GM18861 (cell line): ENCODE measurements around the gene NSUN7.
"Not testable (repeated sequence)": the region's sequence is repeated elsewhere in the genome, so short reads cannot be mapped to it uniquely, and the experiment has no call there.

ENCODE experiments used
- ATAC-seq: cut with Tn5 transposase; IDR thresholded peaks from one replicate; pipeline ENCODE4 v1.9.1; 2021; ENCODE audit not compliant: unreplicated experiment

Gene NSUN7

DNA sequence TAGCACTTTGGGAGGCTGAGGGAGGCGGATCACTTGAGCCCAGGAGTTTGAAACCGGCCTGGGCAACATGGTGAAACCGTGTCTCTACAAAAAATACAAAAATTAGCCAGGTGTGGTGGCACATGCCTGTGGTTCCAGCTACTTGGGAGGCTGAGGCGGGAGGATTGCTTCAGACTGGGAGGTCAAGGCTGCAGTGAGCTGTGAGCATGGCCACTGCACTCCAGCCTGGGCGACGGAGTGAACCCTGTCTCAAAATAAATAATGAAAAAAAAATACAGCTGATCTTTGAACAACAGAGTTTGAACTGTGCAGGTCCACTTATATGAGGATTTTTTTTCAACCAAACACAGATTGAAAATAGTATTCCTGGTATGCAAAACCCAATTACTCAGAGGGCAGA, 67.4 kb downstream of the NSUN7 start:
- ATAC-seq = not testable (repeated sequence)

DNA sequence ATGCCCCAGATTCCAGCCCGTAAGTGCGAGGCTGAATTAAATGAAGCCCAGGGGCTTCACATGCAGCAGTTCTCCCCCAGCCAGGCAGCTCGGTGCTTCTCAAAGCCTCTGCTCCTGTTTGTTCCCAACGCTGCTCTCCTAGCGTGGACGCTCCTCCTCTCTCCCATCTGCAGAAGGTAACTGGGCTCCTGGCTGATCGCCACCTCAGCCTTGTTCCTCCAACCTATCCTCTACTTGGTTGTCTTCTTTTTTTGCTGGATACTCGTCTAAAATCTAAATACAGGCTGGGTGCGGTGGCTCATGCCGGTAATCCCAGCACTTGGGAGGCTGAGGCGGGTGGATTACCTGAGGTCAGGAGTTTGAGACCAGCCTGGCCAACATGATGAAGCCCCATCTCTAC, 70.3 kb downstream of the NSUN7 start:
- no peak for ATAC-seq

DNA sequence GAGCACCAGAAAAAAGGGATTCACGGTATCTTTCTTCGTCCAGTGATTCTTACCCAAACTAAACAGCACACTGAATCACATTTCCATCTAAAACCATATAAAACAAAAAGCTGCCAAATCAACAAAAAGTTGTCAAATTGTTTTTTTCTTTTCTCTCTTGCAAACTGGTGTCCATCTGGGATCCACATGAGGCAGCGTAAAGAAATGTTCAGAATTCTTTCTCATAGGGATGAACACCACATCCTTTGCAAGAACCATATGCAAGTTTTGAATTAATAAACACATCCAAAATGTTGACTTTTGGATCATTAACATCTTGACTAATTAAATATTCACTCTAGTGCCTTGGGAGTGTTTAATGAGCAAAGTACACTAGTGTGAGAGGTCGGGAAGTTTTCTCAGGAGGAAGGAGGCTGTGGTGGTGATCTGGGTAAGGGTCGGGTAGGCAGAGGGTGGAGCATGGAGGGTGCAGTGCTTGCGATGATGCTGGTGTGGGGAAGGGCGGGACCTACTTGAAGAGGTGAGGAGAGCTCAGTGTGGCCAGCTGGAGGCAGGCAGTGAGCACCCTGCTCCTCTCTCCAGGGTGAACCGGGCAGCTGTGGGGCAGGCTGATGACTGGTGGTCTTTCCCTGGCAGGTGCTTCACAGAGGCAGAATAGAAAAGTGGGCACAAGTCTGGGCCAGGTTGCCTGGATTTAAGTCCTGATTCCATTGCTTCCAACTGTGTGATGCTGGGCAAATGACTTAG, 72.8 kb downstream of the NSUN7 start:
- ATAC-seq = no peak

DNA sequence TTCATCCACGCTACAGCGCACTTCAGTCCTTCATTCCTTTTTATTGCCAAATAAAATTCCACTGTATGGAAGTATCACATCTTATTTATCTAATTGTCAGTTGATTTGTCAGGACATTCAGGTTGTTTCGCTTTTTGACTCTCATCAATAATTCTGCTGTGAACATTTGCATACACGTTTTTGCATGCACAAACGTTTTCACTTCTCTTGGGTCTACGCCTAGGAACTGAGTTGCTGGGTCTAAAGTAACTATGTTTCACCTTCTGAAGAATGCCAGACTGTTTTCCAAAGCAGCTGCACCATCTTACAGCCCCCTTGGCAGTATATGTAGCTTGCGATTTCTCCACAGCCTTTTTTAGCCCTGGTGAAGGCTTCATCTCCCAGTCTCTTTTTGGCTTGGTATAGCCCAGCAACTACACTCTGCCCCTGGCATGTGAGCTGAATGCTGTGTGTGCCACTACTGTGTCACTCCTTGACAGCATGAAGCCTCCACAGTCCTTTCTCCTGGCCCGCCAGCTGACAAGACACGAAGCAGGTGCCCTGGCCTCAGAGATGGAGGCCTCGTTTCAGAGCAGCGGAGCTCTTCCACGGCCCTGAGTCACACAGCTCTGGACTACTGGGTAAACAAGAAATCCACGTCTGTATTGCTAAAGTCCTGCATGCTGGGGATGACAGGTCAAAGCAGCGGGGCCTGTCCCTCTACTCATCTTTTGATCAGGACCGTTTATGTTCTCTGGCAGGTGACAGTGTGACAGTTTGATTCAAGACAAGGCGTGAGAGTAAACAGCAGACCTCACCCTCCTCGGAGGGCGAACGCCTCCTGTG, 75.5 kb downstream of the NSUN7 start:
- no peak for ATAC-seq

DNA sequence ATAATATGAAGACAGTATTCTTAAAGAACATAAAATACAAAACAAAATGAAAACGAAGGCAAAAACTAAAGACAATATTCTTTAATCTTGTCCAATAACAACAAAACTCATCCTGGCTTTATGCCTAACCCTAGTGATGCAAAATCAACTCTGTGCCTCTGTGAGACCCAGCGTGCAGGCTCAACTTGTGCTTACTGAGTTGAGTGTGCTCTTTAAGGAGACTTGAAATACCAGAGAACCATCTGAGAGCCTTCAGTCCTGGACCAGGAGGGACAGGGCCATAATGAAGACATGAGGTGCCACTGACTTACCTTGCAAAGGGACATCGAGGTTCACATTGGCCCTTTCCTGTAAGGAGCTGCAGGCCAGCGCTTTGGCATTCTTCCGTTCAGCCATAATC, 77.1 kb downstream of the NSUN7 start:
- ATAC-seq = no peak

DNA sequence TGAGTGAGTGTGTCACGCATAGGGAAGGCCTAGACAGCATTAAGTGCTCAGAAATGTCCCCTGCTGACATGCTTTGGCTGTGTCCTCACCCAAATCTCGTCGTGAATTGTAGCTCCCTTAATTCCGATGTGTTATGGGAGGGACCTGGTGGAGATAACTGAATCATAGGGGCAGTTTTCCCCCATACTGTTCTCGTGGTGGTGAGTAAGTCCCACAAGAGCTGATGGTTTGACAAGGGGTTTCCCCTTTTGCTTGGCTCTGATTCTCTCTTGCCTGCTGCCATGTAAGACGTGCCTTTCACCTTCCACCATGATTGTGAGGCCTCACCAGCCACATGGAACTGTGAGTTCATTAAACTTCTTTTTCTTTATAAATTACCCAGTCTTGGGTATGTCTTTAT, 78.0 kb downstream of the NSUN7 start:
- no peak for ATAC-seq

DNA sequence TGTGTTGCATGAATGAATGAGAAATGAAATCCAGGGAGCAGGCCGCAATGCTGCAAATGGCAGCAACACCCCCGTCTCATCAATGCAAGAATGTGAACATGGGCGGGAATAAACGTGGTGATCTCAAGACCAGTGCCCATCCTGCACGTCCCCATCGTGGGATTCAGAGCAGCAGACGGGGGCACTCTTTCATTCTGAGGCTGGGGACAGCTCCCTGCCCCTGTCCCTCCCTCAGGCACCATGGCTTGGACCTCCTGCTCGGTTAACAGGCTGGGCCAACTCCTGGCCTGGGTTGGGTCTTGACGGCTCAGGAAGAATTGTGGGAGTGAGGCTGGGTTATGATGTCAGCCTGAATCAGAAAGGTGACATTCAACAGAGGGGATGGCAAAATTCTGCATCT, 78.9 kb downstream of the NSUN7 start:
- no peak for ATAC-seq

DNA sequence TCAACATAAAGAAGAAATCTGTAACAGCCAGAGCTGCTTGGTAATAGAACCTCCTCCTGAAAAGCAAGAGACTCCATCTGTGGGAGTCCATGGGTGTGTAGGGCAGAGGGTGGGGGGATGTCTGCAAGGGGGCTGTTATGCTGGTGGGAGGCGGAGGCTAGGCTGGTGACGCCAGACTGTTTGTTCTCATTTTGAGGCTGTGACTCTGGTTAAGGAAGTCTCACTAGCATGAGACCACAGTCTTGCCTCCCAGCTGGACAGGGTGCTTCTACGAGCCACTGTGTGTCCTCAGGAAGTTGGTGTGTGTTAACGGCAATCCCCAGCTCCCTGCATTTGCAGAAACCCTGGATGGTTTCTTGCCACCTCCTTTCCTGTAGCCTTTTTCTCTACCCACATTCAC, 79.8 kb downstream of the NSUN7 start:
- ATAC-seq = no peak

DNA sequence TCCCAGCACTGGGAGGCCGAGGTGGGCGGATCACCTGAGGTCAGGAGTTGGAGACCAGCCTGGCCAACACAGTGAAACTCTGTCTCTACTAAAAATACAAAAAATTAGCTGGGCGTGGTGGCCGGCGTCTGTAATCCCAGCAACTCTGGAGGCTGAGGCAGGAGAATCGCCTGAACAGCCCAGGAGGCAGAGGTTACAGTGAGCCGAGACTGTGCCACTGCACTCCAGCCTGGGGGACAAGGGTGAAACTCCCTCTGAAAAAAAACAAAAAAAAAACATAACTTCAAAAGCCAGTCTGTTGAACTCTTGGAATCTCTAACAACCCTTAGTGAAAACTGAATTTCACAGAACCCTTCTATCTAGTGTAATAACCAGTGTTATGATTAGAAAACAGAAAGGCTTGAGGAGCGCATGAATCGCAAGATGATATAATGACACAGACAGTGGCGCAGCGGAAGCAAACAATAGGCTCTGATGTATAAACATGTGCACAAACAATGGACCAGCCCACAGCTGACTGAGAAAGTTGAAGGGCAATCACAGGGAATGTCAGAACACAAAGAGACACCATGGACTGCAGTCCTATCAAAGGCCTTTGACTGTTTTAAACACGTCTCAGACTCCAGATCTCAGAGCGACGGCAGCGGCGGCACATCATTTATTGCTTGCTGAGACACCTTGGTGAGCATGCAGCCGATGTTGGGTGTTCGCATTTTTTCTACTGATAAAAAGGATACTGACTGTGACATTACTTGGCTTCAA, 81.6 kb downstream of the NSUN7 start:
- no peak for ATAC-seq

DNA sequence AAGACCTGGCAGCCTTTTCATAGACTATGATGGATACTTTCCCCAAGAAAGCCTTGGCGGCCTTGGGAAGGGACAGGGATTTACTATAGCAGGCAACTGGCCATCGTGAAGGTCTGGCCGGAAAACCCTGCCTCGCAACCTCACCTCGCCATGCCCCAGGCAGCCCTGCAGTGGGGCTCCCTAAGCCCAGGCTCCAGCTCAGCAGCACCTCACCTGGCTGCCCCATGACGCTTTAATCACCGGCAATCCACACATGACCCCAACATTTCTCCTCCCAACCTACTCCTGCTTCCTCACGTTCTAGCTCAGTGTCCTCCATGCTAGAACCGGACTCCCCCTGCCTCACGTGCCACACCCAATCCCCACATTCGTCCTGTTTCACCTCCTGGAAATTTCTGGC, 82.4 kb downstream of the NSUN7 start:
- no peak for ATAC-seq

DNA sequence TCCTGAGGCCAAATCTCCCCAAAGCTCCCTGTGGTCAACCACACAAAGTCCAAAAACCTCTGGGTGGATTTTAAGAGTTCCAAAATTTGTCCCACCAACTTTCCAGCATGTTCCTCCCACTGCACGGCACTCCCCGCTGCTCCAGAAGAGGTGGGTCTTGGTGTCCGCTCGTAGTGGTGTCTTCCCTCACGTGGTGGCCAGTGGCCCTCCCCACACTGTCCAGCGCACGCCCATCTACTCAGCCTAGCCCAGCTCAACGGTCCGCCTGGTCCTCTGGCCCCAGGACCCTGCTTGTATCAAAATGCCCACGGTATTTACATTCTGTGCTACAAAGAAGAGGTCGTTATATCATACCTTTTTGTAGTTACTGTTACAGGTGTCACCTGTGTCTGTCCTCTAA, 83.5 kb downstream of the NSUN7 start:
- ATAC-seq = no peak

DNA sequence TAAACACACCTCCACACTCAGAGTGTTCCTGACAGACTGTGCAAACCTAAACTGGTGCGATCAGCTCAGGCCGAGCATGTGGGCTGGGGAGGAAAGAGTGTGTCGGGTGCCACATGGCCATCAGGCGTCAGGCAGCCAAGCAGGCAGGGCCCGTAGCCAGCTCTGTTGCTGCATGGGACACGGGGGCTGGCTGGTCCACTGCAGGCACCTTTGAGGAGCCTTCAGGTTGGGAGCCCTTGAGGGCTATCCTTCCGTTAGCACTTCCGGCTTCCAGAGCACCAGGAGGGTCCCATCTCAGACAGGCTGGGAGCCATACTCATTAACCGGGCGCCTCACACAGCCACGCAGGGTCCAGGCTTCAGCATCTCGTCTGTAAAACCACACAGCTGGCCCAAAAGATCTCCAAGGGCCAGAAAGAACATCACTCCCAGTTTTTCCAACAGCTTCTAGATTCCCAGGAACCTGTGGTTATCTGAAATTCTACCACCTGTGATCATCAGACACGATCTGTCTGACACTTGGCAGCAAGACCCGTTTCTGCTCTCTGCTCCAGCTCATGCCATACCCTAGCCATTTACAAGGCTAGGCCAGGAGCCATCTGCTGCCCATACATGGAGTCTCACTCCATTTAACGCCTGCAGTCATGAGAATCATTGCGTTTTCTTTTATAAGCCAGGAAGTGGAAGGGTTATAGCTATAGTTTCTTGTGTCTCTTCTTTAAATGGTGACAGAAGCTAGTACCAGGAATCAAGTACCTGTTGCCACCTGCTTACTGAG, 87.5 kb downstream of the NSUN7 start:
- ATAC-seq = no peak

DNA sequence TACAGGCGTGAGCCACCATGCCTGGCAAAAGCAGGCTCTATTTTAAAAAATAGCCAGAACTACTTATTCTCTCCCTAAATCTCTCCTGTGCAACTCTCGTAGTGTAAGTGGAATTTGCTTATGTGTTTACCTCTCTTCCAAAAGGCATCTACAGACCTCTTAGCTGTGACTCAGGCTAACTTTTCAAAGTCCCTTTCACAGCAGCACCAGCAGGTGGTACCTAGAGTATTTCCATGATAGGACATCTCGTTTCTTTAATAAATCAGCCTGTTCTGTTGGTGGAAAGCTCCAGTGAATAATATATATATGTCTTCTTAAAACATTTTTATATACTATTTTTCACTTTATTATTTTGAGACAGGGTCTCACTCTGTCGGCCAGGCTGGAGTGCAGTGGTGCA, 89.0 kb downstream of the NSUN7 start:
- no peak for ATAC-seq

DNA sequence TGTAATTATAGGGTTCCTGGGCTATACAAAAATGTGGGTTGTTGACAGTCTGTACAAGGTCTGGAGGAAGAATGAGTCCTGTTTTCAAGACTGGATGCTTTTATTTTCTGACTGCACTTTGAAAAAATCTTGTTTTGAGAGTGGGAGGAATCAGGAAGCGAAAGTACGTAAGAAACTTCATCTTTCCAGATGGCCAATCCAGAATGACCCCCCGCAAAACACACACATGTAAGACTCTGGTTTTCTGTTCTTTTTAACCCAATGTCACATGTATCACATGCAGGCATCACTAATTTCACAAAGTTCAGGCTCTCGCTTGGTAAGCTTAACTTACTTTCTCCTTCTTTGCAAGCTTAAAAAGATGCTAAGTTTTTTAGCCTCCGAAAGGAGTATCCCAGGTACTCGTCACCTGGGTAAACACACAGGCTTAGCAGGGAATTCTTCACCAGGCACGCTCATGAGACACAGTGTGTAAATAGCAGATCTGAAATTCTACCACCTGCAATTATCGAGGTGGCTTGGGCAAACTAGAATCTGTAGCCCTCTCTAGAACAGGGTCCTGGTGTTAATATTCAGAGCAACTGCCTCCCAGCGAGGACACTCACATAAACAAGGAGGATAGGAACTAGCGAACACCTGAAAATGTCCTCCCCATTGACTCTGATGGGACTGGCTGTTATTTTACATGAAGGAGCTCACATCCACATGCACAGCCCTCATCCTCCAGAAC, 90.7 kb downstream of the NSUN7 start:
- ATAC-seq = peak; percentile 13

DNA sequence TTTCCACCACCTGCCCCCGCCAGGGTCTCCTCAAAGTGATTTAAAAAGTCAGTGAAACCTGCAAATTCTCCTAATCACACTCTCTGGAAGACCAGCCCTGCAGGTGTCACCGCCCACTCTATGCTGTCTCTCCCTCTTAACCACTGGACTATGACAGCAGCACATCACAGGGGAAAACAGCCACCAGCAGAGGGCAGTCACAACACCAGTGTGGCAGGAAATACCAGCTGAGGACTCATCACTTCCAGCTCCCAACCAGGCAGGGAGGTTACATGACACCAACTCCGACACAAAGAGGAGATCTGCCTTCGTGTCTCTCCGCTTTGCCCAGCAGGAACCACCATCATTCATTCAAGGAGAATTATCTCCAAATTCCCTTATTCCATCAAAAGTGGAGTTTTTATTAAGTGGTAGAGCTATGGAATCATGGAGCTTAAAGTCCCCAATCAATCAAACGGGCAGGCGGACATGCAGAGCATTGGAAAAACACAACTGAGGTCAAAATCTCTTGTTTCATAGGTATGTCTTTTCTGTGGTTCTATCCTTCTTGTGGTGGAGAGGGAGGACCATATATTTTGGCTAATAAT, 91.3 kb downstream of the NSUN7 start:
- ATAC-seq = peak; percentile 69

DNA sequence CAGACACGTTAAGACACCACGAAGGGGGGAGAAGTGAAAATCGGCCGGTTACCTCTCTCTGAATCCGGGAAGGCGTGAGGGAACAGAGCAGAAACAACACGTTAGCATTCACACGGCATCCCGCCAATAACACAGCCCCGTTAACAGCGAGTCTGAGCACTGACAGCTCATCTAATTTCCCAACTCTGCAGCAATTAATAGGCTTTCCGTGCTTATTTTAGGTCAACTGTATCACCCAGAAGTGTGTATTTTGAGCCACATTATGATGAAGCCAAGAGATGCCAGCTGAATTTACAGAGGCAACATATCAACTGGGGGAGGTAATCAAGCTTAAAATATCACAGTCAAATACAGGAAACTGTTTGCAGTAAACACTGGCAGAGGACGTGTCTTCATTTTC, 92.6 kb downstream of the NSUN7 start:
- no peak for ATAC-seq

DNA sequence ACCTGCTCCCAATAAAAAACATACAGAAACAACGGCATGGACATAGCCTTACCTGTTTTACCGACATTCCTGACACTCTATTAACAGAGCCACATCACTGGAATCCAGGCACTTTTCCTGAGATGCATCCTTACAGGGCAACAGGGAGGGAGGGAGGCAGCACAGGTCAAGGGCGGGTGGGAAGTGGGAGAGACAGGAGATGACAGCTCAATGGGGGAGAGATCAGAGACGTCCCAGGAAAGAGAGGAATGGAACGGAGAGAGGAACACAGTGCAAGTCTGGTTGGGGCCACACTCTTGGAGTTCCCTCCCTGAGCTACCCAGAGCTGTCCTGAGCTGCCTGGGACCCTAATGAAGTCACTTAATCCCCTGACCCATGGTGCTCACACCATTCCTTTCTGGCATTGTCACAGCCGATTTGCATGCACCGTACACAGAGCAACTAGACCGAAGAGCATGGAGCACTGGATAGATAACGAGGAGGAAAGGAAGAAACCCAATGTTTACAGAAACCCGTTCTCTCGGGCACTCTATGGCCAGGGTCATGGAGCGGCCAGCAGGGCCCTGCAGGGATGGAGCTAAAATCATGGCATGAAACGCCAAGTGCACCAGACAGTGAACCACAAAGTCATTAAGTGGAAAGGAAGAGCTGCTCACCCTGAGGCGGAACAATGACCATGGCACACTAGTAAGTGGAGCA, 93.1 kb downstream of the NSUN7 start:
- ATAC-seq = no peak

DNA sequence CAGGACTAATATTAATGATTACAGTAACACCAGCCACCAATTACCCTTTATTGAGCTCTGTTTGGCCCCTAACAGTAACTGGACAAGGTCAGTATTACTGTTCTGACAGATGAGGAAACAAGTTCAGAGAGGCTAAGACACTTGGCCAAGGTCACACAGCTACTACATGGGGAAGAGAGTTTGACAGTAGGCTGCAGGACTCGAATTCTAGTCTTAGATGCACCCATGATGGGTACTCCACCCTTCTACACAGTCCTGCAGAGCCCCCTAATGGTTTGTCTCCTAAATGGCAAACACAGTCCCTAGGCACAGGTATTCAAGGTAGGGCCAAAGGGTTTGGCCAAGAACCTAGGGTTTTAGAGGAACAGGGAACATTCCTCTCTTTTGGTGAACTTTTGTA, 93.9 kb downstream of the NSUN7 start:
- ATAC-seq = no peak

DNA sequence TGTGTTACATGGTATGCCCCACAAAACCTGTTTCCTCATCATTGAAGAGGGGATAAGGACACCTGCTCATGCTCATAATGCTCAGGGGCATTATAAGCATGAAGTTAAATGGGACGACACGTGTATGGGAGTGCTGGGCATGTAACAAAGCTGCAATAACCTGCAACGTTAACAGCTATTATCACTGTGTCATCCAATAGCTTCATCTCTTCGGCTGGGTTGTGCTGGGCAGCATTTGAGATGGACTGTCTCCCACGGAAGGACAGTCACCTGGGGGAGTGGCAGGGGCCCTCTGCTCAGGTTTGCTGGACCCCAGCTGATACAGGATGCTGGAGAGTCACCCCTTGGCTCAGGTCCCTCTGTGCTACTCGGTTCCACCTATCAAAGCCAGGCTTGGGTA, 94.5 kb downstream of the NSUN7 start:
- ATAC-seq = no peak
